Activated T-cell treated with anti-CD3 and anti-CD28 coated beads for 4 hours (primary cell): ENCODE results near the gene ALDH1L1.

Experiments
- DNase-seq: peaks from one replicate; pipeline ENCODE4 v3.0.0-alpha.2; 2020

ALDH1L1 gene

DNA sequence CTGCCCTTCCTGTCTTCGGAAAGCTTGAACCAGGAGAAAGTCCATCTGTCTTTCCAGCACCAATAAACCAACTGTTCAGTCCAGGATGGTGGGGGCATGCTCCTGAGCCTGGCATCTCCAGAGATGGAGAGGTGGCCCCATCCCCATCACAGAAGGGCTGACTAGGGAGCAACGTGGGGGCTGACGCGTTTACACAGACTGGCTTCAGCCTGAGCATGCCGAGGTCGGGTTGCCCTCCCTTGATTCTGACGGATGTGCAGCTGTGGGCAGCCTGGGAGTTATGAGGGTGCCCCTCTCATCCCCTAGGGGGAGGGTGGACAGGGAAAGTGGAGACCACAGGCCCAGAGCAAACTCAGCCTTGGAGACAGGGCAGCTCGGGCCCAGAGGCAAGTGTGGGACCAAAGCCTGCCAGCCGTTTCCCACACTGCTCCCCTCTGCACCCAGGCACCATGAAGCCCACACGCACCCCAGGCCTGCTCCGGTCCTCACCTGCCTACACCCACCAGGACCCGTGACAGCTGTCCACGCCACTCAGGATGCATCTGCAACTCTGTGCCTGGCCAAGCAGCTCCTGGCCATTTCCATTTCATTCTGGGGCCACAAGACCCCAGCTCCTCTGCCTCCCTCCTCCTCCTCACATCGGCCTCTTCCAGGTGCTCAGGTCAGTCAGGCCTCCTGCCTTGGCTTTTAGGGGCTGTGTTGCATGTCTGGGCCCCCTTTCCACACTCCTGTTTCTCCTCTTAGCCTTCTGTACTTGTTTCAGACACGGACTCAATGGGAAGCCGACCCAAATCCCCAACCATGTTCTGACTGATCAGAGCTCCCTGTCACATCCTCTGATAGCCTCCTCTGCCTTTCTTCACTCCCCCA, 48.3 kb downstream of the ALDH1L1 start:
- DNase-seq: no peak

DNA sequence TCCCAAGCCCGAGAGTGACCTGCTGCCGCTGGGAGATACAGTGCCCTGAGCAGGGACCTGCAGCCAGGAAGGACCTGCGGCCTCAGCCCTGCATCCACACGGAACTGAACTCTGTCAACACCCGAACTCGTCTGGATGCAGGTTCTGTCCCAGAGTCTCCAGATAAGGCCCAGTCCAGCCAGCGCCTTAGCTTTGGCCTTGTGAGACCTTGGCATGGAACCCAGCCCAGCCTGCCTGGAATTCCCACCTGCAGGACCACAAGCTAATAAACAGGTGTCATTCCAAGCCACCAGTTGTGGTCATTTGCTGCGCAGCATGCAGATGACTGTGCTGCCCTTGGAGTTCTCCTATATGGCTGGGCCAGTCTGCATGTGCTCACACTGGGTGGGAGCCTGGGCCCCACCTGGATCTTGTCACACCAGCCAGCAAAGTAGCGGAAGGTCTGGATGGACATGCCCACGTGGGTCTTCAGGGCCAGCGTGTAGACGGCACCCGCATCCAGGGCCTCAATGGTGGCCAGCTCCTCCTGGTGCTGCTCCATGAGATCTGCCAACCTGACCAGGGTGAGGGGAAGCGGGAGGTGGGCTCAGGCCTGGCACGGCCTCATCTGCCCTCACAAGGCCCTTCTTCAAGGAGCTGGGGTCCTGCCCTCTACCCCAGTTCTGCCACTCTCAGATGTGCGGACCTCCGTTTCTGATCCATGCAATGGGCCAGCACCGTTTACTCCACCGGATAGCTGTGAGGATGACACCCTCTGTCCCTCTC, 49.2 kb downstream of the ALDH1L1 start:
- no peak for DNase-seq

DNA sequence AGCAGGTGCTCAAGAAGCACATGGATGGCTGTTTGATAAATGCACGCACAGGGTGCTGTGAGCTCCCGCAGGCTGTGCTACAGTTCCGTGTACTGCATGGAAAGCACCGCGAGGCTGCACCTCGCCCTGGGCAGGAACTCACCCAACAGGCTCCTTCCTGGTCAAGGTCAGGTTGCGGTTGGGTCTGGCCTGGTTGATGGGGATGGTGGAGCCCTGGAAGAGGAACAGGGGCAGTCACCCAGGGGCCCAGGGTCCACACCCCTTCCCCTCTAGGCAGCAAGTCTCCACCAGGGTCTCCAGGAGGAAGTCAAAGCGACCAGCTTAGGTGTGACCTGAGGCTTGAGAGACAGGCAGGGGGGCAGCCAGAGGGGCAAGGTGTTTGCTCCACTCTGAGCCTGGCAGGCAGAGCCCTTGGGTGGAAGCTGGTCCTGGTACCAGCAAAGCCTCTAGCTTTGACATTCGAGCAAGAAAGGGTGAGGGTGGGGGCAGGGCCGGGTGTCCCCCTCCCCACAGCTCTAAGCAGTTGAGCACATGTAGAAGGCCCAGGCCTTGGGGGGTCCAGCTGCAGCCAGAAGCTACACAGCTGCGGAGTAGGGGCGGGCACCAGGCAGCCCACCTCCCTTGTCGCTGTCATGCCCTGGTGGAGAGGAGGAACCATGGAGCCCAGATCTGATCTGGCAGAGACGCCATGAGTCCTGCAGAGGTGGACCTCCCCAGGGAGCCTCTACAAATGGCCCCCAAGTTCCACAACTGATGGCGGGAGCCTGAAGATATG, 50.1 kb downstream of the ALDH1L1 start:
- DNase-seq: no peak

DNA sequence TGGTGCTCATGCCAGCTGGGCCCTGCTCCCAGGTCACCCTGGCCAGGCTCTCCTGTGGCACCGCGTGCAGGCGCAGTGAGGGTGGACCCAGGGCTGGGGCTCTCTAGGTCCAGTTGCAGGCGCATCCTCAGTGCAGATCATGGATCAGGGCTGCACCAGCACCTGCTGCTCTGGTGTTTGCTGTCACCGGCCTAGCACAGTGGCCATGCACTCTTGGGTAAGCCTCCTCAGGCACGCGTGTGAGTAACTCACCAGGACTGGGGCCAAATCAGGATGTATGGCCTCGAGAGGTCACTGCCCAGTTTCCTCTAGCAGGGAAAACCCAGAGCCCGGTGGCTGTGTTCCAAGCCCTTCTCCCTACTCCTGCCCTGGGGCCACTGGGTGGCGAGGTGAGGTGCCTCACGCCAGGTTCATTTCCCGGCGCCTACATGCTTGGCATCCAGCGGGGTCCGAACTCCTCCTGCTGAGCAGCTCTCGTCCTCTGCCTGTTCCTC, 50.9 kb downstream of the ALDH1L1 start:
- DNase-seq: no peak

DNA sequence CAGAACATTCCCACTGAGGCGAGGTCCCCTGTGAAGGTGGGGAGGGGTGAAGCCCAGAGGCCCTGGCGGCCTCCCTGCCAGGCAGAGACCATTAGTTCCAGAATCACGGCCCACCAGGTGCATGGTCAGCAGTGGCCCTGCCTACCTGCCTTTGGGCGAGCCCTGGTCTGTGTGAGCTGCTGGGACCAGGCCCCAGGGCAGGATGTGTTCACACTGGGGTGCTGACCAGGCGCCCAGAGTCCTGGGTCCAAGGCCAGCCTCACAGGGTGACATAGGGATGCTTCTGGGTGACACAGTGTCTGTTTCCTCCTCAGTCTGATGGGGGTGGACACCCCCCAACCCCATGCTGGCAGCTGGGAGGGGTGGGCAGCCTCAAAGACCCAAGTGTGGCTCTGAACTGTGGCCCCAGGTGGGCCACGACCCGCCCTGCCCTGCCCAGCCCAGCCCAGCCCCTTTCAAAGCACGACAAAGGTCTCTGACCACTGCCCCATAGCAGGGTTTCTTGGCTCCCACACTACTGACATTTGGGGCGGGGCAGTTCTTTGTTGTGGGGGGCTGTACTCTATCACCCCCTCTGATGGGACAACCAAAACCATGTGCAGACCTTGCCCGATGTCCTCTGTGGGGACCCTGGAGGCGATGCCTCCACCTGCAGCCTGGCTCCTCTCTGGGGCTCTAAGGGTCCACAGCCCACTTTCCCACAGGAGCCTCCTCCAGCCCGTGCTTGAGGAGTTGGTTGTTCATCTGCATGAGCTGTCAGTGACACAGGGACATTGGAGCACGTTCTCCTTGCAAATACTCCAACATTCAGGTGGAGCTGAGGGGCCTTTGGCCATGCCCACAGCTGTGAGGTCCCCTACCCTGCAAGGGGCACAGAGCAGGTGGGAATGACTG, 51.6 kb downstream of the ALDH1L1 start:
- no peak for DNase-seq

DNA sequence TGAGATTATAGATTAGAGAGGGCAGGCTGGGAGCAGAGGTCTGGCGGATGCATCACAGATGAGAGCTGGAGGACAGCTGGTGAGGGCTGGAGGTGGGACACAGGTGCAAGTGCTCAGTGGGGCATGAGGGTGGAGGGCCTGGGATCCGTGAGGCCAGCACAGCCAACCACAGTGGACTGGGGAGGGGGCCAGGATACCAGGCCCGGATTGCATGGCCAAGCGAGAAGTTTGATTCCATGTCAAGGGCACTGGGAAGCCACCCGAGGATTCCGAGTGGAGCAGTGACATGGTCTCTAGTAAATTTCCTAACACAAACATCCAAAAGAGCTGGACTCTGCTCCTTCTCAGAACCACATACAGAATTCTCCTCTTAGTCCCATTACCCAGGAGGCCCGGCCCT, 52.5 kb downstream of the ALDH1L1 start:
- DNase-seq: no peak

DNA sequence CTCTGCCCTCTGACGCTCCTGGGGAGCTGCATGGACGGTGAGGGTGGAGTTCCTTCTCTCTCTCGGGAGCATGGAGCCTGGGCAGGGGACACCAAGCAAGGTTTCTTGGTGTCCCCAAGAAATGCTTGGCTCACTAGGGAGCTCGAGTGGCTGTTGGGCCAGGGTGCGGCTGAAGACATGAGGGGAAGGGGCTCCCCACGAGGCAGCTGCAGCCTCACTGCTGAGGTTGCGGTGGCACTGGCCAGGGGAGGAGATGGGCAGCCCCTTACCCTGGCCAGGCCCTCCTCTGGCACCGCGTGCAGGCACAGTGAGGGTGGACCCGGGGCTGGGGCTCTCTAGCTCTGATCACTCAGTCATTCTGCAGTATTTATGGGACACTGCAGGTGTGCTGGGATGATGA, 52.9 kb downstream of the ALDH1L1 start:
- DNase-seq: no peak

DNA sequence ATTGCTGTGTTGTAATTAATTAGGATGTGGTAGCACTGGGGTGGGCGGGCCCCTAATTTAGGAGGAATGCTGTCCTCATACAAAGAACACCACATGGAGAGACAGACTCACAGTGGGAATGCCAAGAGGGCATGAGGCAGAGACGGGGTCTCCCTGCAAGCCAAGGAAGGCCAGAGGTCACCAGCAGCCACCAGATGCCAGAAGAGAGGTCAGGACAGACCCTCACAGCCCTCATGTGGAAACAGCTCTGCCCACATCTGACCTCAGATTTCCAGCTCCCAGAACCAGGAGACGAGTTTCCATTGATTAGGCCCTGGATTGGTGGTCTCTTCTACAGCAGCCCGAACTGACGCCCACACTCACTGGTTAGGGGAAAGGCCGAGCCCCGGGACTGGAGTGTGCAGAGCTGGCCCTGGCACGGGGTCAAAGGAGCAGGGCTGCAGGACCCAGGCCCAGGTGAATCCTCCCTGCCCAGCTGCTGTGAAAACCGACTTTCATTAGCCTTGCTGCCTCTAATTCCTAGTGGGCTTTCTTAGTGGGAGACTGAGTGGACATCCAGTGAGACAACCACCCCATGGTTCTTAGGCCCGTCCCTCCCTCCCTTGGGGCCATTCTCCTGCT, 53.5 kb downstream of the ALDH1L1 start:
- no peak for DNase-seq

DNA sequence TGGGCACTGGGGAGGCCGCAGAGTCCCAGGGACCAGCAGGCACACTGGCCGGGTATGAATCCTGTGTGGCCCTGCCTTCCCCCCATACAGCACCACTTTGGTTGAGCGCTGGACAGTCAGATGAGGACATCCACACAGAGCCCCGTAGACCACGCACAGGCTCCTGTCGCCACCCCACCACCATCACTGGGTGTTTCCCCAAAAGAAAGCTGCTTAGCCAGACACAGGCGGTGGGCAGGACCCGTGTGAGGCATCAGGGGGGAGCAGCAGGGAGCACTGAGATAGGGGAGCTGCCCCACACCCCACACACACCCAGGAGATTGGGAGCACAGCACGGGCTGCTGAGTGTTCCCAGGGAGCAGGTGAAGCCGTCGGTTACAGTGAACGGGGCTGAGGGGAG, 54.1 kb downstream of the ALDH1L1 start:
- no peak for DNase-seq

DNA sequence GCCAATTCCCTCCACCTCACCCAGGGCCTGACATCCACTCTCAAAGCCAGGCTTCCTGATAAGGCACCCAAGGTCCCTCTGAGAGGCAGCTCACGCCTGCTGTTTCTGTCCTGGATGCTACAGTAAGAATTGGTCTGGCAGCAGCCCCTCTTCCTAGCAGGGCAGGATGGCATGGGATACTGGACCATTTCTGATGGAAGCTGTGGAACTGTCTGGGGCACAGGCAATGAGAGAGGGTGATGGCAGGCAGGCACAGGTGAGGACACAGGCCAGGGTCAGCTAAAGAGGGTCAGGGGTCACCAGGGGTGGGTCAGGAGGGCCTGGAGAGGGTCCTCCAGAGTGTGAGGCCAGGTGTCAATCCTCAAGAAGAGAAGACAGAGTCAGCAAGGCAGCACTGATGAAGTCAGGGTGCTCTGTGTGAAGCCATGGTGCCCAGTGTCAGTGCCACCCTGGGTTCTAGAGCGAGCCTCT, 54.6 kb downstream of the ALDH1L1 start:
- DNase-seq: no peak

DNA sequence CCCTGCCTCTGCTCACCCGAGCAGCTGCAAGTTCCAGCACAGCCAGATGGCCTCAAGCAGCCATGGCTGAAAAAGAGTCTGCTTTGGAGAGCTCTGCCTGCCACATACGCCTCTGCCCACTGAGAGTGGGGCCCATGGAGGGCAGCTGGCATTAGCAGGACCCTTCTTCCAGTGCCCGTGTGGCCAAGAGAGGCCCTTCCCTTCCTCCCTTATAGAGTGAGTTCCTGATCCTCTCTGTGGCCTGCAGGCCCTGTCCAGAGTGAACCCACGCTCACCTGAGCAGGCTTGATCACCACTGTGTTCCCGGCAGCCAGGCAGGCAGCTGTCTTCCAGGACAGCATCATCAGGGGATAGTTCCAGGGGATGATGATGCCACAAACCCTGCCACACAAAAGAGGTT, 55.0 kb downstream of the ALDH1L1 start:
- no peak for DNase-seq

DNA sequence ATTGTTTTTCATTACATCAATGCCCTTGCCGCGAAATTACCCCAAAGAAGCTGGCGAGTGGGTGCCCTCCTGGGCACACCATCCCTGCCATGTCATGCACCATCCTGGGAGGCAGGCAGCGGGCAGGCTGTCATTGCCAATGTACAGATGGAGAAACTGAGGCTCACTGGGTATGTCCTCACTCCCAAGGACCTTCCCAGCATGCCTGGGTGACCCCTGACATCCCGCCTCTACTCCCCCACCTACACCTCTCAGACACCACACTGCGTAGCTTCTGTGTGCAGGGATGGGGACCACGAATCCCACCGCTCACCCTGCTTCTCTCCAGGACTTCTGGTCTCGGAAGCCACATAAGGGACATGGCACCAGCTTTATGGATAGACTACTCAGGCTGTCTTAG, 55.5 kb downstream of the ALDH1L1 start:
- no peak for DNase-seq

DNA sequence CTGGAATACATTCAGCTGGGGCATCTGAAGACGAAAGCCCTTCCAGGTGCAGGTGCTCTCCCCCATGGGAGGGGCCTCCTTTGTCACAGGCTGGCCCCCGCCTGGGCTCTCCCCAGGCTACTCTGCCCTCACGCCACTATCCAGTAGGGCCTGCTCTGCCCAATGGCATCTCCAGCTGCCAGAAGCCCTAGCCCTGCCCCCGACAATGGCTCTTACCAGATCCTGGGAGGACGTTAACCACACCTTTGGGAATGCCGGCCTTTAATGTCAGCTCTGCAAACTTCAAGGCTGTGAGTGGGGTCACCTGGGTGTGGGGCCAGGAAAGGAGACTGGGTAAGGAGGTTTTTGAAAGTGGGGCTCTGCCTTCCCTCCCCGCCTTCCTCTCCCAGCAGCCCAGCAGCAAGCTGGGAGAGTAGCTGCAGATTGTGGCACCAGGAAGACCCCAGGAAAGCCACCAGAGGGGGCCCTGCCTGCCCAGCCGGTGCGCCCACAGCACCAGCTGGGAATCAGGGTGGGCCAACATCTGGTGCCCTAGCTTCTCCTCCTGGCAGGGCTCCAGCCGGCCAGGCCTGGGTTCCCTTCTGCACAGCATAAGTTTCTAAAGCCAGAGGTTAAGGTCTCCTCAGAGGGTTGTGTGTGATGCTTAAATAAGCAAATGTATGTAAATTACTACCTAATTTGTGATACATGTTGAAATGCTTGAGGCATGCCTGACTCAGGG, 56.1 kb downstream of the ALDH1L1 start:
- DNase-seq: no peak

DNA sequence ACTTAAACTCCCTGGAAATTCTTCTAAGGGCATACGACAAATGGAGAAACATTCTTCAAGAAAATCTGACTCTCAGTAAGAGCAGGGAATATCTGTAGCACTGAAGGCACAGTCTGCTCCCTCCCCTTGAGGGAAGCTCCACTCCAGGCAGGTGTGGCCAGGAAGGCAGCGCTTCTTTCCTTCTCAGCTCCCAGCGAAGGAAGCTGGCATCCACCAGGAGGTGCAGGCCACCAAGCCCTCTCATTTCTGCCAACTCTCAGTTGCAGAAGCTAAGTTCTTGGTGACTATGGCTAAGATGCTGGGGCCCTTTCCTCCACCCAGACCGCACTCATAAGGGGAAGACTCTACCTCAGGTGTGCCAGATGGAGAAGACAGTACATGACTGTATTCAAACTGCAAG, 58.8 kb downstream of the ALDH1L1 start:
- no peak for DNase-seq

DNA sequence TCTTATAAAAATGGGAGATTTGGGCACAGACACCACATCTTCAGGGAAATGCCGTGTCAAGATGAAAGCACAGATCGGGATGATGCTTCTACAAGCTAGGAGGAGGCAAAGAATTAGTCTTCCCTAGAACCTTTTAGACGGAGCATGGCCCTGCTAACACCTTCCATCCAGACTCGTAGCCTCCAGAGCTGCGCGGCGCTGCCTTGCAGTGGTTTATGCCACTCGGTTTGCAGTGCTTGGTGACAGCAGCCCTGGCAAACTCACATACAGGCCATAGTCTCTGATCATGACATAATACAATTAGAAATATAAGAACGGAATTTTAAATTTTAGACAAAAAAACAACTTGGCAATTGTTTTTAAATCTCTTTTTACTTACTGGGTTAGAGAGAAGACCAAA, 59.3 kb downstream of the ALDH1L1 start:
- DNase-seq: no peak

DNA sequence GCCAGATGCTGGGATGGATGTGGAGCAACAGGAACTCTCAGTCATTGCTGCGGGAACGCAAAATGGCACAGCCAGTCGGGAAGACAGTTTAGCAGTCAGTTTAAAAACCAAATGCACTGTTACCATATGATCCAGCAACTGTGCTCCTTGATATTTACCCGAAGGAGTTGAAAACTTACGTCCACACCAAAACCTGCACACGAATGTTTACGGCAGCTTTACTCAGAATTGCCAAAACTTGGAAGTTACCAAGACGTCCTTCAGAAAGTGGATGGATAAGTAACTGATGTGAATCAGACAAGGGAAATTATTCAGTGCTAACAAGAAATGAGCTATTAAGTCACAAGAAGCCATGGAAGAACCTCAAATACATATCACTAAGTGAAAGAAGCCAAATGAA, 60.4 kb downstream of the ALDH1L1 start:
- DNase-seq: no peak

DNA sequence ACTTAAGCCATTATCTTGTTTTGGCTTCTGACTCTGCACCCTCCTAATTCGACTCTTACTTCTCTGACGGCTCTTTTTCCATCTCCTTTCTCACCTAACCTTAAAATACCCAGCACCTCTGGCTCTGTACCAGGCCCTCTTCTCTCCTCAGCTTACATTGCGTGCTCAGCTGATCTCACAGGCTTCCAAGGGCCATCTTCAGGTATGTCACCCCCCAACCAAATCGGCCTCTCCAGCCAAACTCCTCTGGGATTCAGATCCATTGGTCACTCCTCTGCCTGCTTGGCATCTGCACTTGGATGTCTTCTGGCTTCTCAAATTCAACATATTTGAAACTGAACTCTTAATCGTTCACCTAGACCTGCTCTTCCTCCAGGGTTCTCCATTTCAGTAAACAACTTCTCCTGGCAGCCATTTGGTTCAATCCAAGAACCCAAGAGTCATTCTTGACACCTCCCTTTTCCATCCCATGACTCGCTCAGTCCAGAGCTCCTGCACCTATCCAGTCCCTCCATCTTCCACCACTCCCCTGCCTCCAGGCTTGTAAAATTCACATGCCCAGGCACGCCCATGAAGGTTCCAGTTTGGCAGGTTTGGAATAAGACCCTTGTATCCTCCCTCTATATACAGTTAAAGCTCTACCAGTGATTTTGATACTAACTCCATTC, 61.2 kb downstream of the ALDH1L1 start:
- no peak for DNase-seq

DNA sequence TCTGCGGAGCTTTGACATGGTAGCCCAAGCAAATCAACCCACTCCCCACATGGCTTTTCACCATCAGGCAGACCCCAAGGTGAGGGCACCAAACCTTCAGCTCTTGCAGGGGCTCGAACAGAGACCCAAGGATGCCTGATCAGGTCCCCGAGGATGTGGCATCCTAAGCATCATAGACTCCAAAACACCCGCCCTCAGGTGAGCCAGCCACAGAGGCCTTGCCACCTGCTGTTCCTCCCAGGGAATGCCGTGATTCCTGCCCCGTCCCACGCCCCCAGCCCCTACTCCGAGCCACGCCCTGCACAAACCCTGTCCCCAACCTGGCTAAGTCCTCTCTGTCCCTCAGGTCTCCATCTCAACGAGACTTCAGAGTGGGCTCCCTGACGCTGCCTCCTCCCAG, 61.8 kb downstream of the ALDH1L1 start:
- no peak for DNase-seq

DNA sequence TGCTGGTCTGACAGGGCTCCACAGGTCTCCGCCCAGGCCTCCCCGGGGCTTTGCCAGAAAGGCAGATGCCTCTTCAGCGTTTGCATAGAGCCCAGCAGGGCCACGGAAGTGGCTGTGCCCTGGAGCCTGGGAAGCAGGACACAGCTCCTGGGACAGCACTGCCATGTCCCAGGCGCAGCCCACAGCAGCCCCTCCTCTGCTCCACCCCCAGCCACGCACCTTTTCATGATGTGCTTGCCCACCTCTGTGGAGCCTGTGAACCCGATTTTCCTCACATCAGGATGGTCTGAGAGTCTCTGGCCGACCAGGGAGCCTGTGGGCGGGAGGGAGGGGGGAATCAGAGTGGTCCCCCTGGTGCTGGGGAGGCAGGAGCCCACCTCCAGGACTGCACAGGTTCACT, 62.6 kb downstream of the ALDH1L1 start:
- no peak for DNase-seq

DNA sequence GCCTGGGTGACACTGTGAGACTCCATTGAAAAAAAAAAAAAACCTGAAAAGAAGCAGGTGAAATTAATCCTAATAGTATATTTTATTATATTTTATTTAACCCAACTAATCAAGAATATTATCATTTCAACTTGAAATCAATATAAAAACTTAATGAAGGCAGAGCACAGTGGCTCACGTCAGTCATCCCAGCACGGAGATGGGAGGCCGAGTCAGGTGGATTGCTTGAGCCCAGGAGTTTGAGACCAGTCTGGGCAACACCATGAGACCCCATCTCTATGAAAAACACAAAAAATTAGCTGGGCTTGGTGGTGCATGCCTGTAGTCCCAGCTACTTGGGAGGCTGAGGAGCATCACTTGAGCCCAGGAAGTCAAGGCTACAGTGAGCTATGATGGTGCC, 63.2 kb downstream of the ALDH1L1 start:
- no peak for DNase-seq
